Osteocyte (in vitro differentiated cells): ENCODE data around the gene SP1. TPM values are rescaled to one million over a fixed set of nuclear protein-coding genes. Genes with fewer than 3 reads are reported as not detected.
A peak's percentile ranks its signal among the peaks of the same experiment; 100 is the strongest.

Experiments used
- DNase-seq: peaks from one replicate; pipeline ENCODE4 v3.0.0; 2021; ENCODE audit warnings: mixed read lengths; ENCODE audit not compliant: unreplicated experiment; ENCODE audit errors: extremely low spot score
- H3K27ac Mint-ChIP-seq: one replicate; pipeline ENCODE4 v1.8.0; 2021; ENCODE audit warnings: mild to moderate bottlenecking, mixed read lengths; ENCODE audit not compliant: unreplicated experiment
- H3K27me3 Mint-ChIP-seq: one replicate; pipeline ENCODE4 v1.8.0; 2021; ENCODE audit warnings: mixed read lengths; ENCODE audit not compliant: unreplicated experiment
- H3K36me3 Mint-ChIP-seq: one replicate; pipeline ENCODE4 v1.8.0; 2021; ENCODE audit warnings: mixed read lengths; ENCODE audit not compliant: unreplicated experiment
- H3K4me1 Mint-ChIP-seq: one replicate; pipeline ENCODE4 v1.8.0; 2021; ENCODE audit warnings: mixed read lengths; ENCODE audit not compliant: unreplicated experiment
- H3K4me3 Mint-ChIP-seq: one replicate; pipeline ENCODE4 v1.8.0; 2021; ENCODE audit warnings: mild to moderate bottlenecking, moderate library complexity, mixed read lengths; ENCODE audit not compliant: unreplicated experiment
- H3K9me3 Mint-ChIP-seq: one replicate; pipeline ENCODE4 v1.8.0; 2021; ENCODE audit warnings: mixed read lengths; ENCODE audit not compliant: unreplicated experiment
- total RNA-seq: library from RNA; stranded (reverse); gene quantifications from 2 replicates; pipeline ENCODE4 v1.2.1, GENCODE V29; 2021
- TF ChIP-seq, protein P1 (sequence below): fragments of 200-600 bp; sonication (generic); IDR thresholded peaks from 2 replicates; pipeline ENCODE4 v1.5.0; 2021; ENCODE audit warnings: antibody characterized with exemption, mild to moderate bottlenecking, moderate library complexity

SP1 gene
- total RNA-seq, 1 donor from 2014 or later = 77.0 TPM

DNA sequence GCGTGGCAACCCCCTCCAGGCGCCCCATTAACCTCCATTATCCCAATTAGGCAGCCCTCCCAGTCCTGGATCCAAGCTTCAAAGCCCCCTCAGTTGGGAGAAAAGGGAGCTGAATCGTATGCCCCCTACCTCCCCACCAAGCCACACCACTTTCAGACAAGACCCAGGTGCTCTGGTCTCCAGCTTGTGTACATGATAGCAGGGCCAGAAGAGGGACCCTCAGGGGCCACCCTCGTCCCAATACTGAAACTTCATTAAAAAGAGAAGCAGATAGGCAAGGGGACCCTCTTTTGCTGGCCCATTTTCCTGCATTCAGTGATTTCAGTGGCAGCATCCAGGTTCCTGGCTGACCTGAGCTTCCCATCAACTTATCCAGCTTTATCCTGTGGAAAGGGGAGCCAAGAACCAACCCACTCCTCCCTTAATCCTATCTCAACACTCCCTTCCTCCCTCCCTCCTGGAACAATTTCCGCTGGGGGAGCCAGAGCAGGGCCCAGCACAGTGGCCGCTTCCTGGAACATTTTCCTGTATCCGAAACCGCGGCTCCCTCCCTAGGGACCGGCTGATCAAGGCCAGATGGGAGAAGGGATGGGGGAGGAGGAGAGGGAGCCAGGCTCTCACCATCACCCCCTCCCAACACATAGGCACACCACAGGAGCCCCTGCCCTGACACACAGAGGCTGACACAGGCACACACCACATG, 34.3 kb upstream of the SP1 start:
- Mint-ChIP-seq H3K27ac (peak overlapping the region; percentile 96), H3K4me1 (peaks cover 22% of the 10 kb centered on the region), H3K36me3 (no peaks in the 10 kb centered on the region), H3K27me3 (peaks cover 2% of the 10 kb centered on the region), H3K4me3 (peak overlapping the region; percentile 94), H3K9me3 (no peaks in the 10 kb centered on the region)
- peak; percentile 86 for DNase-seq
- TF ChIP-seq, protein P1, sequence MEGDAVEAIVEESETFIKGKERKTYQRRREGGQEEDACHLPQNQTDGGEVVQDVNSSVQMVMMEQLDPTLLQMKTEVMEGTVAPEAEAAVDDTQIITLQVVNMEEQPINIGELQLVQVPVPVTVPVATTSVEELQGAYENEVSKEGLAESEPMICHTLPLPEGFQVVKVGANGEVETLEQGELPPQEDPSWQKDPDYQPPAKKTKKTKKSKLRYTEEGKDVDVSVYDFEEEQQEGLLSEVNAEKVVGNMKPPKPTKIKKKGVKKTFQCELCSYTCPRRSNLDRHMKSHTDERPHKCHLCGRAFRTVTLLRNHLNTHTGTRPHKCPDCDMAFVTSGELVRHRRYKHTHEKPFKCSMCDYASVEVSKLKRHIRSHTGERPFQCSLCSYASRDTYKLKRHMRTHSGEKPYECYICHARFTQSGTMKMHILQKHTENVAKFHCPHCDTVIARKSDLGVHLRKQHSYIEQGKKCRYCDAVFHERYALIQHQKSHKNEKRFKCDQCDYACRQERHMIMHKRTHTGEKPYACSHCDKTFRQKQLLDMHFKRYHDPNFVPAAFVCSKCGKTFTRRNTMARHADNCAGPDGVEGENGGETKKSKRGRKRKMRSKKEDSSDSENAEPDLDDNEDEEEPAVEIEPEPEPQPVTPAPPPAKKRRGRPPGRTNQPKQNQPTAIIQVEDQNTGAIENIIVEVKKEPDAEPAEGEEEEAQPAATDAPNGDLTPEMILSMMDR = peak; percentile 3

DNA sequence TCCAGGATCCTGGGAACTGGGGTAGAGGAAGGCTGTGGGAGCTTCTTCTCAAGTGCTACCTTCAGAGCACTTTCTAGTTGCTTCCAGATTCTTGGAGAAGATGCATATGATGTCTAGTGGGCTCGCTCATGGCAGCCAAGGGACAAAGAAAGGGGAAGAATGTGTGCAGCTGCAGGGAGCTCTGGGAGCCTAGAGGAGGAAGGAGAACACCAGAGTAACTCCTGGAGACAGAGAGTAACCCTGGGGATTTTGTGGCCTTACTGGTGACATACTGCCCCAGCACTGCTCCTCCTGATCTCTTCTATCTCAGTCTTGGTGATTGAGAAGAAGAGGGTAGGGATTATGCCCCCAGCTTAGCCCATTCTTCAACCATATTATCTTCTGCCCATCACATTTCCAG, 33.5 kb upstream of the SP1 start:
- peaks cover 22% of the 10 kb centered on the region for H3K4me1 Mint-ChIP-seq
- H3K27me3 Mint-ChIP-seq = peaks cover 2% of the 10 kb centered on the region
- no peaks in the 10 kb centered on the region for H3K36me3 Mint-ChIP-seq
- no peak overlapping the region for H3K4me3 Mint-ChIP-seq
- no peaks in the 10 kb centered on the region for H3K9me3 Mint-ChIP-seq
- DNase-seq = no peak
- H3K27ac Mint-ChIP-seq = no peak overlapping the region
- TF ChIP-seq, protein P1 = no peak

DNA sequence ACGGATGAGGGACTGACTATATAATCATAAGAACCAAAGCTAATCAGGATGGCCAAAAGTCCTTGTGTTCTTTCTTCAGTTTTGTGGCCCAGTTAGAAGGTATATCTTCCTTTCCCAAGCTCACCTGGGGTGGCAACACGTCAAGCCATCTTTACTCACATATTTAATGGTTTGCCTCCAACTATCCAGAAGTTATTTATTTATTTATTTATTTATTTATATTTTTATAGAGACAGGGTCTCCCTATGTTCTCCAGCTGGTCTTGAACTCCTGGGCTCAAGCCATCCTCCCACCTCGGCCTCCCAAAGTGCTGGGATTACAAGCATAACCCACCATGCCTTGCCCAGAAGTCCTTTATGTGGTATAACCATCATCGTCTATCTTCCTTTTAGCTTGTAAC, 32.1 kb upstream of the SP1 start:
- Mint-ChIP-seq H3K4me3 (no peak overlapping the region), H3K9me3 (no peaks in the 10 kb centered on the region)

DNA sequence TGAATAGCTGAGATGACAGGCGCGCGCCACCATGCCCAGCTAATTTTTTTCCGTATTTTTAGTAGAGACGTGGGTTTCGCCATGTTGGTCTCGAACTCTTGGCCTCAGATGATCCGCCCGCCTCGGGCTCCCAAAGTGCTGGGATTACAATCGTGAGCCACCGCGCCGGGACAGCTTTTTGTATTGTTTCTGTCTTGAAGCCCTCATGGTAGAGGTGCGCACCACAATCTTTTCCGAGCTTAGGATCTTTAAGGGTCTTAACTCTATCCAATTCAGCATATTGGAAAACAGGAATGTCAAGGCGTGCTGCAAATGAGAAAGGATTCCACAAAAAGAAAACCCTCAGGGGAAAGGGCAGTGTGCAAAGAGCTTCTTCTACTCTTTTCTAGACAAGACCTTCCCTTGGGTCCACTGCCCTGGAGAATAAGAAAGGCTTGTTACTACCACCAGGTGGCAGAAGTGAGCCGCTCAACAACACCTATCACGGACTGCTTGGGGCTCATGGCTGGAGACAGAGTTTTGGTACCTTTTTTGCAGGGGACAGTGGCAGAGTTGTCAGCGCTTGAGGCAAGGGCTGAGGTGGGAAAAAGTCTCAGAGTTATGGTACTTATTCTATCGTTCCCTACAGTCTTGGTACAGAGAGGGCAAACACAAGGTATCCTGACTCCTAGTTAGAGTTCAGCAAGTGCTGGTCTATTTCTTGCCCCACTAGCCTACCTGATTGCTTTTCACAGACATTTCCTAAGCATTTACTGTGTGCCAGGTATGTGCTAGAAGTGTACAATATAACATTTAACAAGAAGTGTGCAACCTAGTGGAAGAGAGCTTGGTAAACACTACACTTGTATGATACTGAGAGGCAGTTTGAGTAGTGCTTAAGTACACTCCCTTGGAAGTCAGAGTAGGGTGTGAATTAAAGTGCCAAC, 27.4 kb upstream of the SP1 start:
- Mint-ChIP-seq H3K36me3 (no peaks in the 10 kb centered on the region), H3K27me3 (no peaks in the 10 kb centered on the region), H3K9me3 (no peaks in the 10 kb centered on the region), H3K4me3 (no peak overlapping the region), H3K27ac (no peak overlapping the region), H3K4me1 (peaks cover 7% of the 10 kb centered on the region)
- peak; percentile 90 for DNase-seq
- TF ChIP-seq, protein P1 = peak; percentile 92

More for the DNA sequence above, 32.1 kb upstream of the SP1 start:
- H3K27ac Mint-ChIP-seq = no peak overlapping the region
- TF ChIP-seq, protein P1 = no peak
- no peaks in the 10 kb centered on the region for H3K36me3 Mint-ChIP-seq
- peaks cover 27% of the 10 kb centered on the region for H3K4me1 Mint-ChIP-seq
- H3K27me3 Mint-ChIP-seq = no peaks in the 10 kb centered on the region
- DNase-seq = no peak

DNA sequence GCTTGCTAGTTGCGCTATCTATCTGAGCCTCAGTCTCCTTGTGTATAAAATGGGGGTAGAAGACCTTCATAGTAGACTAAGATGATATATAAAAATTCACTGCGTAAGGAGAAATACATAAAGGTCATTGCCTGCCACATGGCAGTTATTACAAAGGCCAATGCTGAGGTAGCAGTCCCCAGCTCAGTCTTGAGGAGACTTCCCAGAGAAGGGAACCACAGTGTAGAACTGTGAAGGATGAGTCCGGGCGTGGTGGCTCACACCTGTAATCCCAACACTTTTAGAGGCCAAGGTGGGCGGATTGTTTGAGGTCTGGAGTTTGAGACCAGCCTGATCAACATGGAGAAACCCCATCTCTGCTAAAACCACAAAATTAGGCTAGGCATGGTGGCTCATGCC, 26.7 kb upstream of the SP1 start:
- Mint-ChIP-seq H3K4me3 (no peak overlapping the region), H3K4me1 (peaks cover 7% of the 10 kb centered on the region), H3K36me3 (no peaks in the 10 kb centered on the region)

More for the DNA sequence above, 26.7 kb upstream of the SP1 start:
- no peak for DNase-seq
- no peaks in the 10 kb centered on the region for H3K9me3 Mint-ChIP-seq
- no peak overlapping the region for H3K27ac Mint-ChIP-seq
- TF ChIP-seq, protein P1 = no peak
- no peaks in the 10 kb centered on the region for H3K27me3 Mint-ChIP-seq
